ENCODE data around the gene MYPOP. TPM values are rescaled to one million over a fixed set of nuclear protein-coding genes. Genes with fewer than 3 reads are reported as not detected.
A peak's percentile ranks its signal among the peaks of the same experiment; 100 is the strongest.

Gene MYPOP
- total and polyA plus RNA-seq, 10 of the 15 experiments (the other 5 are each of a cell fraction or from before 2014, with no cell fraction given) = 0.47 to 9.4 (median 1.4) TPM

GRCh38 chr19:45913874-45914830 lies 11.7 kb upstream of the MYPOP start, which contains the start of gene NANOS2:
Gene NANOS2 (minus strand): TSS chr19:45914778. CDS start chr19:45914693, 85 bp downstream.
- WGBS (ENCODE audit: insufficient coverage, insufficient replicate concordance, low lambda C conversion rate, missing lambda C conversion rate) = 56% methylated on average over 38 of the region's 44 CpGs

More at GRCh38 chr19:45913874-45914830, 11.7 kb upstream of the MYPOP start, which contains the start of gene NANOS2:
- Histone ChIP-seq H2AFZ (ENCODE audit: control insufficient read depth, low read depth, low read length) (no peak within 1 kb of the TSS), H3K4me2 (ENCODE audit: control insufficient read depth, insufficient read depth) (no peak within 1 kb of the TSS), H4K20me1 (ENCODE audit: control insufficient read depth, insufficient read depth) (no peaks in the 10 kb centered on the region), H3K79me2 (ENCODE audit: control insufficient read depth, insufficient read depth, low read length) (no peaks in the 10 kb centered on the region), H3K27ac (ENCODE audit: control insufficient read depth, insufficient read depth) (no peak within 1 kb of the TSS), H3K4me3 (no peak within 1 kb of the TSS), H3K27me3 (replicated peaks in 1 of 2; ENCODE audit: control insufficient read depth in 2 of 2, insufficient read depth in 2 of 2, low read length in 1 of 2) (no peaks in the 10 kb centered on the region), H3K36me3 (ENCODE audit: control insufficient read depth in 2 of 2, insufficient read depth in 2 of 2, low read length in 1 of 2) (no peaks in the 10 kb centered on the region), H3K9me3 (replicated peaks; ENCODE audit: control insufficient read depth, insufficient read depth, low read length) (no peaks in the 10 kb centered on the region), H3K9ac (ENCODE audit: control insufficient read depth, insufficient read depth, low read length) (no peak within 1 kb of the TSS), H3K4me1 (ENCODE audit: control insufficient read depth, insufficient read depth, low read length) (no peaks in the 10 kb centered on the region)
- in situ Hi-C loops (cut with MboI) (no loop called here), intact Hi-C loops (cut with micrococcal nuclease; ENCODE audit: unreplicated experiment) (no loop called here)
- BruUV-seq (replicated peaks) = no TSS peak
- CTCF ChIA-PET = no interaction called here
- POLR2A ChIA-PET = no interaction called here
- SMC1A ChIA-PET (ENCODE audit: uncharacterized antibody, unreplicated experiment) = no interaction called here
- DNase-seq (ENCODE audit: low read depth, low spot score) (no peak), ATAC-seq (peak; percentile 38), FAIRE-seq (no peak)
- RAD21 ChIA-PET (ENCODE audit: unreplicated experiment) = no interaction called here
- peak; percentile 30; the same call in 1 of the 2 replicates for TF ChIP-seq RAD21 (IDR thresholded peaks at IDR 0.05; ENCODE audit: insufficient read depth, low read depth, low read length)
- TF ChIP-seq CTCF (IDR thresholded peaks at IDR 0.05 in 2 of 3, conservative IDR thresholded peaks at IDR 0.05 in 1 of 3; ENCODE audit: control insufficient read depth in 2 of 3, extremely low read depth in 1 of 3, insufficient read depth in 1 of 3, low read depth in 3 of 3, low read length in 3 of 3) = peak in 2 of 3 experiments; percentile 13 to 18; a peak in 2 of 6 replicates
- TF ChIP-seq HDGF (IDR thresholded peaks at IDR 0.05) = no peak

All from GM12878 (cell line).